GM21619 (cell line): Measurements from ENCODE around the gene KCNJ4.
"Not testable (repeated sequence)": the region's sequence is repeated elsewhere in the genome, so short reads cannot be mapped to it uniquely, and the experiment has no call there.

ENCODE experiments used
- ATAC-seq: cut with Tn5 transposase; IDR thresholded peaks from one replicate; pipeline ENCODE4 v1.9.1; 2021; ENCODE audit not compliant: unreplicated experiment

The KCNJ4 gene

DNA sequence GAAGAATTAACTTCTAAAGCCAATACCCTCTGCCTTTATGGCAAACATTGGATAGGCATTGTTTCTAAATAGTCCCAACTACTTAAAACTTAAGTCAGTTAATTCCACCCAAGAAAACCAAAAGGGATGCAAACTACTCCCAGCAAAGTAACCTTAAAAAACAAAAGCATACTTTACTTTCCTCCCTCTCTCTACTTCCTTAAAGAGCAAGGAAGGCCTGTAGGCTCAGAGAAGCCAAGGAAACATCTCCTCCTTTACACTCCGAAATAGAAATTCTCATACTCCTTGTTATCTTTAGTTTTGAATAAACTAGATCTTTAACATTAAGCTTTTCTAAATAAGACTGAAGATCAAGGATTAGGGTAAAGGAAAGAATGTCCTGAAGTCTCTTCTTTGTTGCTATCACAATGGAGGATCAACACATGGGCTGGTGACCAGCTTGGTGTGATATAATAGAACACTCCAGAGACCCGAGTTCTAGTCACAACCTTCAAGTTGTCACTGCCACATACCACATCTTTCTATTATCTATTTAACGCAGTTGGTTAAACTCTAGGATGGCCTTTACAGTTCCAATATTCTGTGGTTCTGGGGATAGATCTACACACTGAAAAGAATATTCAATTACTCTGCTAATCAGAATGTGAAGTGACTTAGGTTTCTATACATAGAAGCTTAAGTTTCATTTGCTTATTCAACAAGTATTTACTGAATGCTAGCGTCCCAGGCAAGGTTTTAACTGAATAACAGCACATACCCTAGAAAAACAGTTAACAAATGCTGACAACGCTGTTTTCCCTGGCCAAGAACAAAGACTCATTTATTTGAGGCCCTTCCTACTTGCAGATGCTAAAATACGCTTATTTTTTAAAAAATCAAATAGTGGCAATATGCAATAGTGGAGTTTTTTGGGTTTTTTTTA lies 66.2 kb downstream of the KCNJ4 start:
- ATAC-seq = not testable (repeated sequence)

DNA sequence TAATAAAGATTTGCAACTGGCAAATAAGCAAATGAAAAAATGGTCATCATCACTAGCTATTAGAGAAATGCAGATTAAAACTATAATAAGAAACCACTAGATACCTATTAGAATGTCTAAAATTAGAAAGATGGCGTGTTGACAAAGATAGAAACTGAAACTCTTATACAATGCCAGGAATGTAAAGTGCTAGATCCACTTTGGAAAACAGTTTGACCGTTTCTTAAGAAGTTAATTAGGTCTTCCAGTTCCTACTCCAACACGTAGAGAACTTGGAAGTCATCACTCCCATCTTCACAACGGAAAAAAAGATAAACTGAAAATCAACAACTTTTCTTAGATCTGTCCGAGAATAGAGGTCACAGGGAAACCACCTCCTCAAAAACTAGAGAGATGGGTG lies 68.1 kb downstream of the KCNJ4 start:
- not testable (repeated sequence) for ATAC-seq

DNA sequence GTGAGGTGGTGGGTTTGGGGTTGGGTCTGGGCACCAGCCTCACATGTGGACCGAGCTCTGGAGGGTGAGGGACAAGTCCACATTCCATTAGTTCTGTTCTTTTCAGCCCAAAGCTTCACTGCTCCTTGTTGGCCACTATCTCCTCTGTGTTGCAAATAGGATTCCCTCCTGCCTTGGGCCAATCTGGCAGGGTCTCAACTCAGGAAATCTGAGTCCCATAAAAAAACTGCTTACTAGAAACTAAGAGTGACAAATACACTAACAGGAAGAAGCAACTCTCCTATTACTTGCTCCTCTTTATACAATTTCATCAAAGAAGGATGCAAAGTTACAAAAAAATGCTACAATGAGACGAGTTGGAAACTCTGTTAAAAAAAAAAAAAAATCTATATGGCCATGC lies 71.6 kb downstream of the KCNJ4 start:
- no peak for ATAC-seq

DNA sequence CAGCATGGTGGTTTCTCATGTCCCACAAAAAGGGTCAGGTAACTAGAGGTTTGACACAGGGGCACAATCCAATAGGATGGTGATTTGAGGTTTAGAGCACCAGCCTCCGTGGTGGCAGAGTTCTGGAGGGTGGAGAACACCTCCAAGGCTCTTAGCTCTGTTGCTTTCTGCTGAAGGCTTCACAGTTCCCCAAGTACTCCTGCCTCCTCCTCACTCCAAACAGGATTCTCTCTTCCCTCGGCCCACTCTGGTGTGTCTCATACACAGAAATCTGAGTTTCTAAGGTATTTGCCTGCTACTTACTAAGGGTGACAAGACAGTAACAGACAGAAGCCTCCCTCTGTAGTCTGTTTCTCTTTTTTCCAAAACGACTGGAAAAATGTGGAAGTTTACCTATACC lies 73.6 kb downstream of the KCNJ4 start:
- ATAC-seq = not testable (repeated sequence)
